HG03064 (cell line): ENCODE measurements around the gene ISLR.

ENCODE experiments used
- ATAC-seq: cut with Tn5 transposase; IDR thresholded peaks from one replicate; pipeline ENCODE4 v1.9.1; 2021; ENCODE audit warnings: low read depth; ENCODE audit not compliant: unreplicated experiment

ISLR gene

DNA sequence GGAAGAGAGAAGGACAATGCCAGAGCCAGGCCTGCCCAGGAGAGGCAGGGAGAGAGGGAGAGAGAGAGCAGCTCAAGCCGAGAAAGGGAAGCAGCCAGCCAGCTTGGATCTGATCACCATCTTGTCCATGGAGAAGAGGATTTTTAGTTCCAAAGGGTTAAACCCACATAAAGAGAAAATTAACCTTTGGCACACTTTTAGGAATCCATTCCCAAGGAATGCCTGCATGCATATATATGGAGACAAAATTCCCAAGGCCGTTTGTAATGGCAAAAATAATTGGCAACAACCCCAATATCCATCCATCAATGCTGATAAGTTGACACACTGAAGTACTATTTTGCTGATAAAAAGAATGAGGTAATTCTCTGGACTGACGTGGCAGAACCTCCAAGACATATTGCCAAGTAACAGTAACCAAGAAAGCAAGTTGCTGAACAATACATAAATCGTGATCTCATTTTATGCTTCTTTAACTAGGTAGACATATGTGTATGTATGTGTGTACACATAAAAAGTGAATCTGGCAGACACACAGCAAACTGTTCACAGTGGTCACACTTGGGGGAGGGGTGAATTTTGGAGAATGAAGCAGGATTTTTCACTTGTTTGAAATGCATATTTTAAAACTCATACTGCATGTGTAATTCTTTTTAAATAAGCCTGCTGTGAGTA lies 36.6 kb downstream of the ISLR start:
- no peak for ATAC-seq

DNA sequence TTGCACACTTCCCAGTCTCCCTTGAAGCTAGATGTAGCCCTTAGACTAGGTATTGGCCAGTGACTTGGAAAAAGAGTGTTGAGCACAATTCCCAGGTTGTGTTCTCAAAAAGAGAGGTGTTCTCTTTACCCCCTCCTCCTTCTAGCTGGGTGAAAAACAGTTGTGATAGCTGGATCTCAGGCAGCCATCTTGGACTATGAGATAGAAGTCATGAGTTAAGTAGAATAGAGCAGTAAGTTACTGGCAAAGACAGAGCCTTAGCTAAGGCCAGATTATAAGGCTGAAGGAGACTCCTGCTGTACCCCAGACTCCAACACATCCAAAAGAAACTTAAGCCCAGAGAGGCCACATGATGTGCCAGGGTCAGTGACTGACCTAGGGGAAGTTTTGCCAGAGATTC lies 37.2 kb downstream of the ISLR start:
- no peak for ATAC-seq

DNA sequence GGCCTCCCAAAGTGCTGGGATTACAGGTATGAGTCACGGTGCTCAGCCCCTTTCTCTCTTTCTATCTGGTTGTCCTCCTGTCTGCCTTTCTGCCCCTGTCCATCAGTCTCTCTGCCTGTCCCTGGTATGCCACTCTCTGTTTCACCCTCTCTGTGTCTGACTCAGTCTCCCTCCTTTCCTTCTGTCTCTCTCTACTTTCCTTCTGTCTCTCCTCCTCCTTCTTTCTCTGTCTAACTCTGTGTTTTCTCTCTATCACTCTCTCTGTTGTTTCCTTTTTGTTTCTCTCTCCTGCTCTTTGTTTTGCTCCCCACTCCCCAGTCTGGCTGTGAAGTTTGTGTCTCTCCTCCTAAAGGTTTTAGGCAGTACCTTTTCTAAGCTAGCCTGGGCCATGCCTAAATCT lies 38.1 kb downstream of the ISLR start:
- no peak for ATAC-seq

DNA sequence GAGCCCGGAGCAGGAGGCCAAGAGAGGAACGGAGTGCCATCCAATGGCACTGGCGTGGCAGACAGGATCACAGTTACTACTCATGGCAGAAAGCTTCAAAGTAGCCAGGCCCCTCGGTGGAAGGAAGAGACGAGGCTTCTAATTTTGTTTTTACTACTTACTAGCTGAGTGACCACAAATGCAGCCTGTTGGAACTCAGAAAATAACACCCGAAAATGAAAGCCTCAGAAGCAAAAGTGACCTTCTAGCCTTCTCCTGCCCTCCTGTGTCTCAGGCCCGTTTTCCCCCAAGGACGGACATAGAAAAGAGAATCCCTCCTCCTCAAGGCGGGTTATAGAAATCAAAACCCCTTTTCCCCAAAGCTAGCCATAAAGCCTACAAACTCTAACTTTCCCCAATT lies 39.0 kb downstream of the ISLR start:
- no peak for ATAC-seq

DNA sequence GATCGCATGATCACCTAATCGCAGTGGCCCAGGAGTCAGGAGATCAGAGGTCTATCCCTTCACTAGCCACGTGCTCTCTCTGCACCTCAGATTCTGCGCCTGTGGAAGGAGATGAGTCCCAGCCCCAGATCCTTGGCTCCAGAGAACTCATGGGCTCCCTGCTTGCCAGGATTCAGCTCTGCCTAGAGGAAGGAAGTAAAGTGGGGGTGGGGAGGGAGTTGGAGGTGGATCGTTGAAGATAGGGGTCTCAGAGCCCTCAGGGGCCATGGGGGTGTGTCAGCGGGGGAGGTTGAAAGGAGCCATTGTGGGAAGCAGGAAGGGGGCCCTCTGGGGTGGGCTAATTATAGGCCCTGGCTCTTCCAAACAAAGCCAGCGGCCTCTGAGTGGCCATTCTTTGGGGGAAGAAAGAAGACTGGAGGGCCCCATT lies 40.4 kb downstream of the ISLR start:
- no peak for ATAC-seq

DNA sequence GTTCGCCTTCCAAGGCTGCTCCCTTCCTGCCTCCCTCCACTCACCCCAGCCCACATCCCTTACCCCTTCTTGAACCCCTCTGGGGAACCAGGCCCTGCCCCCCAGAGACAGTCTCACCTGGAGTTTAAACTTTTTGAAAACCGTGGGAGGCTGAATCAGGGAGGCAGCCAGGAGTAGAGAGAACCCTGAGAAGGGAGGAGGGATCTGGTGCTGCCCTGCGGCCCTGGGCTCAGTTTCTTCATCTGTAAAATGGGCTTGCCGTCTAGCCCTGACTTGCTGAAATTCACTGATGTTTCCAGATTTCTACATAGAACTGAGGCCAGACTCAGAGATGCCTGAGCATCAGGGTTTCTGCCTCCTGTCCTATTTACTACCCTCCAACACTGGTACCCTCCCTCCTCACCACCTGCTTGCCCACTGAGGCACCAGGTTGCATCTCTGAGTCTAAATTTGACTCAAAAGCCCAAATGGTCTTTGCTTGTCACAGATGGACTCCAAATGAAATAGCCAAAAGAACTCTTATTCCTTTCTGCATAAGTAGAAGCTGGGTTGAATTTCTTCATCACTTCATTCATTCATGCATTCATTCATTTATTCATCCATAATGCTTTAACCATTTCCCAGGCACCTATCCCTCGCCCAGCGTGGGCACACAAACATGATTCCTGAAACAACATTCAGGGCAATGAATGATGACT lies 41.0 kb downstream of the ISLR start:
- ATAC-seq, result no peak

DNA sequence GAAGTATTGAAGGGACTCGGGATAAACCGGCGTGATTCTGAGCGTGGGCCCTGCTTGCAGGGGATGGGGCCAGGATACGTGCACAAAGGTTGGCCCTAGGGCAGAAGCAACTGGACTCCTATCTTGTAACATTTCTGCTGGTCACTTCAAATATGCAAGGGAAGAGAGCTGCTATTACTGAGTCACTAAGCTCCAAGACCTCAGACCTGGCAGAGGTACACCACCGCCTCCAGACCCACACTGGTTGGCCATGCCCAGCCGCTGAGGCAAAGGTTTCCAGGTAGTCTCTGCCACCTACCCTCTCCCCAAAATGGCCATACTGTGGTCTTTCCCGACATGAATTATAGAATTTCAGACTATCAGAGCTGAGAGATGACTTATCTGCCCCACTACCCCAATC lies 42.4 kb downstream of the ISLR start:
- no peak for ATAC-seq

DNA sequence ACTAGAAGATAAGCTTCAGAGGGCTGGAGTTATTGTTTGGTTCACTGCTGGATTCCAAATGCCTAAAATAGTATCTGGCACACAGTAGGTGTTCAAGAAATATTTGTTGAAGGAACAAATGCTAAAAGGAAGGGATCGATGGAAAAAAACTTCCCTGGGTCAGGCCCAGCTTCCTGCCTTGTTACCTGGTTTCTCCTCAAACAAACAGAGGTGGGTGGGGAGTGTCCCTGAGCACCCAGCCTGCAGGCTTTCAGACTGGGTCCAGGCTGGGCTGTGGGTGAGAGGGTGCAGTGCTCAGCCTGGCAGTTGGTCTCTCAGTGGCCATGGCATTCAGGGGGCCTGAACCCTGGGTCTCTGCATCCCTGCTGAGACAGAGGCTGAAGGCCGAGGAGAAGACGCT lies 43.4 kb downstream of the ISLR start:
- no peak for ATAC-seq

DNA sequence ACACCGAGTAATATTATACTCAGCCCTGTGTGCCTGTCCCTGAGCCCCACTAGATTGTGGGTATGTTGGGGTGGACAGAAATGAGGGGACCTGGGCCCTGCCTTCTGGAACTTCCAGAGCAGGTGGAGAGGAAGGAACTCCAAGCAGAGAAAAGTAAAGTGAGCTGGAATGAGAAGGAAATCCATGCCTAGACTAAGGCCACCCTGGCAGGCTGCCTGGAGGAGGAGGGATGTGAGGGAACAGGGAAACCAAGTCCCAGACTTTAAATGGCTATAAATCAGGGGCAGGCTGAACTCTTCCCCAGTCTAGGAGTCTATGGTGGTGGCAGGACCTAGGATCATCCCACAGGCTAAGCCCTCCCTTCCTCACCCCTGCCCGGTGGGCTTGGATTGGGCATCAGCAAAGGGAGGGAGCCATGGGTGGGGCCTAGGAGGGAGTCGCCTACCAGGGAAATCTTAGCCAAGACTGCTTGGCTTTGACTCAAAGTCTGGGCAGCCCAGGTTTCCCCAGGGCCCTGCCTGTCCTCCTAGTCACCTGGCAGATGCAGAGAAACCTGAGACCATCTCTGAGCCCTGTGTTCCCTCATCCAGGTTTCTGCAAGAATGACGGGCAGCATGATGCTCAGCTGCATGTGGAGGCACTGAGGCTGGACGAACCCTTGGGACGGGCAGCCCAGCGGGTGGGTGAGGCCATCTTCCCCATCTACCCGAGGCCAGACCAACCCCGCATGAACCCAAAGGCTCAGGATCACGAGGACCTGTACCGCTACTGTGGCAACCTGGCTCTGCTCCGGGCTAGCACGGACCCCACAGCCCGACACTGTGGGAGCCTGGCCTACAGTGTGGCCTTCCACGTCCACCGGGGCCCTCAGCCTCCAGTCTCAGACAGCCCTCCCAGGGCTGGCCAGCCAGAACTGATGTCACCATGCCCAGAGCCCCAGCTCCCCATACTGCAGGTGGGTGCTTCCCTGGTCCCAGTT lies 44.7 kb downstream of the ISLR start:
- ATAC-seq, result no peak

DNA sequence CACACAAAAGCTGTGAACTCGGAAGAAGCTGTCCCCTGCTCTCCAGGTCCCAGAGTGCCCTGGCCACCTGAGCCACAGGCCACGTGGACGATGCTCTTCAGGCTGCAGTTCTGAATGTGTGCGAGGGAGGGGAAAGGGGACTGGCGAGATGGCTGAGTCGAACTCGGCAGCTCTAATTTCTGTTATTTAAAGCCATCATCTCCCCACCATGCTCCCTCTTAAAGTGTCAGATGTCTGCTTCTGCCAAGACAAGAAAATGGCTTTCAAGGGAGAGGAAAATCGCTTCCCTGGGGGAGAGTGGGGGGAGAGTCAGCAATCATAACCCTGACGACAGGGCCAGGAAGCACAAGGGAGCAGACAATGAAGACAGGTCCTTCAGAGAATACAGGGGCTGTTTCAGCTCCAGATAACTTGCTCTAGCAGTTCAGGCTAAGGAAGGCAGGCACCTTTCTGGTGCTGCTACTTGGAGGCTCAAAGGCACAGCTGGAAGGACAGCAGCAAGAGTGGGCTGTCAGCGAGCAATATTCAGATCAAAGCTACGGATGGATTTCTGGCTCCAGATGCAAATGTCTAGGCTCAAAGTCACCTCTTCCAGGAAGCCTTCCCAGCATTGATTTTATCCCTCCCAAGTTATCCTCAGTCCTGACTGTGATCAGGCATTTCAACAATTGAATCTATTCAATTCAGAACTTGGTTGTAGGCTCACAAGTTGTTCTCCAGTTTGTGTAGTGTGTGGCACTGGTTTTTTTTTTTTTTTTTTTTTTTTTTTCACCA lies 47.2 kb downstream of the ISLR start:
- ATAC-seq, result no peak

DNA sequence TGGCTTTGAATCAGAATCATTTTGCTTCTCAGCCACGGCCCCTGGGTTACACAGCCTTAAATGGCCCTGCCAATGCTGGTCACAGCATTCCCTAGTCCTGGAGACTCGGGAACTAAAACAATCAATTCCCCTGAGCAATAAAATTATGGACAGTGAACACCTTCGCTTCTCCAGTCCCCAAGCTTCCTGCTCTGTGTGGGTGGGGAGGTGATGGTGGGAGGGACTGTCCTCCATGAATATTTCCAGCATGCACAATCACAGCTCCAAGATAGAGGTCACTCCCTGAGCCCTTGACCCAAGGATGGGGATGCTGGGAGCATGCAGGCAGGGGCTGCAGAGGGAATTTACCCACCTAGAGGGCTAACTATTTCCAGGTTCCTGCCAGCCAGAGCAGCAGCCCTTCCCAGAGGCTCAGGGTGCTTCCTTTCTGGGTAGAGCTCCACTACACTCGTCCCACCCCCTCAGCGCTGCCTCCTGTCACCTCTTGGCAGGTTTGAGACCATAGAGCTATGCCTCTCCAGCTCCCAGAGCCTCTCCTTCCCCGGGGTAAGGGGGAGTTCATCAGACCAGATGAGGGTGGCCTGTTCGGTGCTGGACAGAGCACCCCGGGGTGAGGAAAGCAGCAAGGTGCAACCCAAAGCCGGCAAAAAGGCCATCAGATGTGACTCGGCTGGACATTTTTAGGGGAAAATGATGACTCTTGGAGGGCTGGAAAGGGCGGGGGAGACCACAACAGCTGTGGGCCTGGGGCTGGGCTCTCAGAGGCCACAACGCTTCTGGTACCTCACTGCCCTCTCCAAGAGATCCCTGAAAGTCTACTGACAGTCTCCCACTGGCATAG lies 48.1 kb downstream of the ISLR start:
- ATAC-seq, result no peak

DNA sequence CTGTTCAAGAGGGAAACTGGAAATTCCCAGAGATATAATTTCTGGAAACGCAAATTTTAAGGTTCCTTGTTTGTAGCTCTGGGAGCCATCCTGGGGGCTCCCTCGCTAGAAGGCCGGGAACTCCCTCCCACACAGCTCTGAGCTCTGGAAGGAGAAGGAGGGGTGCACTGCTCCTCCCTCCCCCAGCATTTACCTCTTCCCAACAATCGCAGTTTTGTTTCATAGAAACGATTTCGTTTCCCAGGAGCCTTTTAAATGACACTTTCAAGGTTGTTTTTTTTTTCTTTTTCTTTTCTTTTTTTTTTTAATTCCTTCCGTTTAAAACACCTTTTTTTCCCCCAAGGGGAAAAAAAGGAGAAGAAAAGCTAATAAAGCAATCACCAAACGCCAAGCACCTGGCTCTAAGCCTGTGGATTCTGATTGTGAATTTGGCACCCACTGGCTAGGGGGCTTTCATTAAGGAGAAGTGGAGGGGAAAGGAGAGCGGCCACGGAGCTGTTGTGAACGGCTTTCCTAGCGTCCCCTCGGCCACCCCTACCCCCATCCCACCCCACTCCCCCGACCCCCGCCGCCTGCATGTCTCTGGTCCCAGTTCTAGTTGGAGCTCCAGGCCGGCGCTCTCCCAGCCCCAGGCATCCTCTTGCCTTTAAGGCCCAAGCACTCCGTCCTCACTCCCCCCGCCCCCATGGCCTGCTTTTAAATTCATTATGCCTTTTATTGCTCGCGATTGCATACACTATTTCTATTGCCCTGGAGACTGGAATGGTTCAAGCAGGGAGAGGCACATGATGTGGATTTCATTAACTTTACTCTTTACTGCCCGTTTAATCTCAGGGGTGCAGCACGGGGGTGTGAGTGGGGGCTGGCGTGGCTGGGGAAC lies 49.0 kb downstream of the ISLR start:
- no peak for ATAC-seq

DNA sequence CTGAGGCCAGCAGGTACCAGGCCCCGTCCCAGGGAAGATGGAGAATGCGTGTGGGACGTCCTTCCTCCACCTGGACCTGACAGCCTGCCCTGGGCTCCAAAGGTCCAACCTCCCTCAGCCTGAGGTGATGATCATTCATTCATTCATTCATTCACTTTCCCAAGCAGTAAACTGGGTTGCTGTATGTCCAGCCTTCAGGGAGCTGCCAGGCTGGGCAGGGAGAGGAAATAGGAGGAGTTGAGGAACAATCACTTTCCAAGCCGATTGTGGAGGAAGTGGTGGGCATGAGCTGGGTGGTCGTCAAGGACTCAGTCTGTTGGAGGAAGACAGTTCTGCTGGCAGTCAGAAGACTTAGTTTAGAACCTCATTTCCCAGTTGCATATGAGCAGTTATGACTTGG lies 52.4 kb downstream of the ISLR start:
- no peak for ATAC-seq
